Progenitor cell of endocrine pancreas (in vitro differentiated cells): ENCODE results near the gene HSP90AA1. TPM values are rescaled to one million over a fixed set of nuclear protein-coding genes. Genes with fewer than 3 reads are reported as not detected.
"Not testable (repeated sequence)": the region's sequence is repeated elsewhere in the genome, so short reads cannot be mapped to it uniquely, and the experiment has no call there.

Source experiments
- DNase-seq: peaks from one replicate; pipeline ENCODE4 v3.0.0; 2021; ENCODE audit warnings: low spot score; ENCODE audit not compliant: unreplicated experiment
- H3K27ac Mint-ChIP-seq: 2 replicates; pipeline ENCODE4 v1.8.0; 2021; ENCODE audit warnings: mild to moderate bottlenecking, moderate library complexity, mixed read lengths
- H3K27me3 Mint-ChIP-seq: 2 replicates; pipeline ENCODE4 v1.8.0; 2021; ENCODE audit warnings: mixed read lengths
- H3K36me3 Mint-ChIP-seq: 2 replicates; pipeline ENCODE4 v1.8.0; 2022; ENCODE audit warnings: mixed read lengths; ENCODE audit not compliant: insufficient read depth
- H3K4me1 Mint-ChIP-seq: 2 replicates; pipeline ENCODE4 v1.8.0; 2021; ENCODE audit warnings: low read depth, mixed read lengths
- H3K4me3 Mint-ChIP-seq: 2 replicates; pipeline ENCODE4 v1.8.0; 2021; ENCODE audit warnings: low read depth, mild to moderate bottlenecking, moderate library complexity, mixed read lengths
- H3K9me3 Mint-ChIP-seq: 2 replicates; pipeline ENCODE4 v1.8.0; 2021; ENCODE audit warnings: low read depth, mixed read lengths
- total RNA-seq: library from RNA; stranded (reverse); gene quantifications from 2 replicates; pipeline ENCODE4 v1.2.1, GENCODE V29; 2021
- TF ChIP-seq, protein P1 (sequence below): fragments of 200-600 bp; sonication (generic); IDR thresholded peaks from one replicate; pipeline ENCODE4 v1.5.0; 2021; ENCODE audit warnings: antibody characterized with exemption, mild to moderate bottlenecking; ENCODE audit not compliant: unreplicated experiment

HSP90AA1 gene
- total RNA-seq, 1 donor from 2014 or later, result 811 TPM

DNA sequence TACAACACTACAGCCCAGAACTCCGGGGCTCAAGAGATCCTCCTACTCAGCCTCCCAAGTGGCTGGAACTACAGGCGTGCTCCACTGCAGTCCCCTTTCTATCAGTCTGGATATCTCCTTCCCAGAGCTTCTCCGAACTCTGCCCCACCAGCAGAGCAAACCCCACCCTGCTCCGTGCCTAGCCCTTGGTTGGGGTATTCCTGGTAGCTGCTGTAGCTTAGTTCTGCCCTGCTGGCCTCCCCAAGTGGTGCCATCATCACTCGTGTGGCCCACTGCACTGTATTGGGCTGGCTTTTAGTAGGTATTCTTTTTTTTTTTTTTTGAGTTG, 9.5 kb downstream of the HSP90AA1 start:
- Mint-ChIP-seq H3K4me3 (no peak overlapping the region), H3K36me3 (peaks cover 39% of the 10 kb centered on the region), H3K4me1 (peaks cover 14% of the 10 kb centered on the region), H3K9me3 (peaks cover 4% of the 10 kb centered on the region), H3K27ac (peak overlapping the region; percentile 67), H3K27me3 (no peaks in the 10 kb centered on the region)
- TF ChIP-seq, protein P1, sequence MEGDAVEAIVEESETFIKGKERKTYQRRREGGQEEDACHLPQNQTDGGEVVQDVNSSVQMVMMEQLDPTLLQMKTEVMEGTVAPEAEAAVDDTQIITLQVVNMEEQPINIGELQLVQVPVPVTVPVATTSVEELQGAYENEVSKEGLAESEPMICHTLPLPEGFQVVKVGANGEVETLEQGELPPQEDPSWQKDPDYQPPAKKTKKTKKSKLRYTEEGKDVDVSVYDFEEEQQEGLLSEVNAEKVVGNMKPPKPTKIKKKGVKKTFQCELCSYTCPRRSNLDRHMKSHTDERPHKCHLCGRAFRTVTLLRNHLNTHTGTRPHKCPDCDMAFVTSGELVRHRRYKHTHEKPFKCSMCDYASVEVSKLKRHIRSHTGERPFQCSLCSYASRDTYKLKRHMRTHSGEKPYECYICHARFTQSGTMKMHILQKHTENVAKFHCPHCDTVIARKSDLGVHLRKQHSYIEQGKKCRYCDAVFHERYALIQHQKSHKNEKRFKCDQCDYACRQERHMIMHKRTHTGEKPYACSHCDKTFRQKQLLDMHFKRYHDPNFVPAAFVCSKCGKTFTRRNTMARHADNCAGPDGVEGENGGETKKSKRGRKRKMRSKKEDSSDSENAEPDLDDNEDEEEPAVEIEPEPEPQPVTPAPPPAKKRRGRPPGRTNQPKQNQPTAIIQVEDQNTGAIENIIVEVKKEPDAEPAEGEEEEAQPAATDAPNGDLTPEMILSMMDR, result no peak
- DNase-seq, result no peak

DNA sequence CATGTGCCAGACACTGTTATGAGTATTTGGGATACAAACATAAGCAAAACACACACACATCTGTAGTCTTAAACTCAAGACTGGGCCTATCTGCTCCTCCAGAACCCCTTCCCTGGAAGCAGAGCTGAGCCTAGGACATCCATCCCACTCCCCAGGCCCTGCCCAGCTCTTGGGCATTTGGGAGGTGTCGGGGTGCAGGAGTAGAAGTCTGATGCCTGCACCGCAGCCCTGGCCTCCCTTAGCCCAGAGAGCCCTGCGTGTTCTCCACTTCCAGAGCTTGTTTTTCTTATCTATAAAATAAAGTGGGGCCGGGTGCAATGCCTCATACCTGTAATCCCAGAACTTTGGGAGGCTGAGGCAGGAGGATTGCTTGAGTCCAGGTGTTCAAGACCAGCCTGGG, 11.7 kb downstream of the HSP90AA1 start:
- peaks cover 2% of the 10 kb centered on the region for H3K4me1 Mint-ChIP-seq
- peaks cover 4% of the 10 kb centered on the region for H3K9me3 Mint-ChIP-seq
- no peak overlapping the region for H3K27ac Mint-ChIP-seq
- no peak for DNase-seq
- peaks cover 21% of the 10 kb centered on the region for H3K36me3 Mint-ChIP-seq
- H3K4me3 Mint-ChIP-seq, result no peak overlapping the region
- TF ChIP-seq, protein P1, result no peak
- no peaks in the 10 kb centered on the region for H3K27me3 Mint-ChIP-seq

DNA sequence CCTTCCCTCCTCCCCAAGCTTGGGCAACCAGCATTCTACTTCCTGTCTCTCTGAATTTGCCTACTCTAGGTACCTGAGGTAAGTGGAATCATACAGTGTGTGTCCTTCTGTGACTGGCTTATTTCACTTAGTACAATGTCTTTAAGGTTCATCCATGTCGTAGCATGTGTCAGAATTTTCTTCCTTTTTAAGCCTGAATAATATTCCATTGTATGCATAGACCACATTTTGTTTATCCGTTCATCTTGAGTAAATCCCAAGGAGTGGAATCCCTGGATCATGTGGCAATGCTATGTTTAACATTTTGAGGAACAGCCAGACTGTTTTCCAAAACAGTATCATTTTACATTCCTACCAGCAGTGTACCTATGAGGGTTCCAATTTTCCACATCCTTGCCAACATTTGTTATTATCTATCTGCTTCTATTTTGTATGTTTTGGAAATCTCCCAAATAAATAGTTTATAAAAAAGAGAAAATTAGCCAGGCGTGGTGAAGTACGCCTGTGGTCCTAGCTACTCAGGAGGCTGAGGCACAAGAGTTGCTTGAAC, 12.4 kb downstream of the HSP90AA1 start:
- H3K4me3 Mint-ChIP-seq, result no peak overlapping the region
- no peak overlapping the region for H3K27ac Mint-ChIP-seq
- H3K36me3 Mint-ChIP-seq, result peaks cover 16% of the 10 kb centered on the region
- TF ChIP-seq, protein P1, result no peak
- H3K9me3 Mint-ChIP-seq, result peaks cover 4% of the 10 kb centered on the region
- H3K27me3 Mint-ChIP-seq, result no peaks in the 10 kb centered on the region
- no peak for DNase-seq
- peaks cover 2% of the 10 kb centered on the region for H3K4me1 Mint-ChIP-seq

GRCh38 chr14:102071283-102071998, 15.4 kb downstream of the HSP90AA1 start:
- H3K9me3 Mint-ChIP-seq, result peaks cover 6% of the 10 kb centered on the region
- H3K36me3 Mint-ChIP-seq, result peaks cover 9% of the 10 kb centered on the region
- no peaks in the 10 kb centered on the region for H3K27me3 Mint-ChIP-seq
- no peak for DNase-seq
- H3K4me3 Mint-ChIP-seq, result no peak overlapping the region
- H3K4me1 Mint-ChIP-seq, result peaks cover 2% of the 10 kb centered on the region
- H3K27ac Mint-ChIP-seq, result no peak overlapping the region
- TF ChIP-seq, protein P1, result no peak

- peaks cover 10% of the 10 kb centered on the region for H3K4me1 Mint-ChIP-seq
- H3K27ac Mint-ChIP-seq, result no peak overlapping the region
- H3K4me3 Mint-ChIP-seq, result no peak overlapping the region
- DNase-seq, result no peak
- no peaks in the 10 kb centered on the region for H3K36me3 Mint-ChIP-seq
- H3K9me3 Mint-ChIP-seq, result peaks cover 3% of the 10 kb centered on the region
- TF ChIP-seq, protein P1, result no peak
- H3K27me3 Mint-ChIP-seq, result no peaks in the 10 kb centered on the region
Observed at GRCh38 chr14:102066041-102066451, 20.8 kb downstream of the HSP90AA1 start.

DNA sequence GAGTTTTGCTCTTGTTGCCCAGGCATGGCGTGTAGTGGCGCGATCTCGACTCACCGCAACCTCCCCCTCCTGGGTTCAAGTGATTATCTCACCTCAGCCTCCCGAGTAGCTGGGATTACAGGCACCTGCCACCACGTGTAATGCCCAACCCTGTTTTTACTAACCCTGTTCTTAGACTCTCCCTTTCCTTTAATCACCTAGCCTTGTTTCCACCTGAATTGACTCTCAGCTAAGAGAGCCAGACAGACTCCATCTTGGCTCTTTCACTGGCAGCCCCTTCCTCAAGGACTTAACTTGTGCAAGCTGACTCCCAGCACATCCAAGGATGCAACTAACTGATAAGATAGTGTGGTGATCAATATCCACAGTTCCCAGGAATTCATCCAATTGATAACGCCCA, 22.3 kb downstream of the HSP90AA1 start:
- H3K27ac Mint-ChIP-seq, H3K4me3 Mint-ChIP-seq, DNase-seq, H3K36me3 Mint-ChIP-seq, H3K9me3 Mint-ChIP-seq, H3K4me1 Mint-ChIP-seq, H3K27me3 Mint-ChIP-seq: not testable (repeated sequence)
